MM.1S (cell line): ENCODE results near the gene KCNQ1.

Source experiments
- CTCF ChIP-seq: fragments of 300-600 bp; sonication (generic); IDR thresholded peaks from 2 replicates; pipeline ENCODE4 v1.5.1; 2016; ENCODE audit warnings: antibody characterized with exemption, low read length, mixed read lengths
- EZH2 ChIP-seq: fragments of 300-600 bp; sonication (generic); optimal IDR thresholded peaks from 2 replicates; pipeline ENCODE3; 2017; ENCODE audit warnings: low read depth, mild to moderate bottlenecking, antibody characterized with exemption, low read length, mixed read lengths
- EZH2phosphoT487 ChIP-seq: fragments of 300-600 bp; sonication (generic); IDR thresholded peaks from 2 replicates; pipeline ENCODE4 v1.6.1; 2018; ENCODE audit warnings: antibody characterized with exemption, low read length

- TF ChIP-seq EZH2 (no peak), CTCF (no peak), EZH2phosphoT487 (no peak)
These were observed 120.0 kb downstream of the KCNQ1 start for GRCh38 chr11:2564588-2565425.
